ENCODE results near the gene ZNF511. TPM values are rescaled to one million over a fixed set of nuclear protein-coding genes. Genes with fewer than 3 reads are reported as not detected.

Gene ZNF511
- polyA plus RNA-seq, 1 donor from 2014 or later = 17.6 TPM

DNA sequence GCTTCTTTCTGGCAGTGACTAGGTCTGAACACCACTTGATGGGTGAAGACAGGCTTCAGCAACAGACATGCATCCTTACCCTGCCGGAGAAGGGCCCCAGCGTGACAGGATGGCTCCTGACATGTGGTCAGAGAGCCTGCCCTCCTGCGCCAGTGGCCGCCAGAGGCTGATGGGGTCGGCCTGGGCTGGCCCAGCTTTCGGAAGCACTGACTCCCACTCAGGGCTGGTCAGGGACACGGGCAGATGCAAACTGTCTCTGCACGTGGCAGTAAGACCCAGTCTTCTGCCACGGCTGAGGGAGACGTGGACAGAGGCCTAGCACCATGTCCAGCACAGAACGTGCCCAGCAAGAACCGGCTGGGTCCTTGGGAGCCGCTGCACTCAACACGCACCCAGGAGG is 10.2 kb upstream of the ZNF511 start:
- Histone ChIP-seq H3K4me2 (ENCODE audit: low read length) (no peak overlapping the region), H3F3A (ENCODE audit: insufficient read depth, low read length, poor library complexity, severe bottlenecking) (no peaks in the 10 kb centered on the region), H4K20me1 (ENCODE audit: insufficient read depth) (no peaks in the 10 kb centered on the region), H3K79me2 (replicated peaks; ENCODE audit: insufficient read depth, low read length) (no peaks in the 10 kb centered on the region), H3K9ac (ENCODE audit: low read length) (no peak overlapping the region), H3K36me3 (ENCODE audit: insufficient read depth, low read length) (no peaks in the 10 kb centered on the region), H3K4me3 (ENCODE audit: low read length) (no peak overlapping the region), H3K27me3 (ENCODE audit: insufficient read depth, low read depth, low read length) (no peaks in the 10 kb centered on the region), H3K9me2 (ENCODE audit: insufficient read depth, low read length) (no peaks in the 10 kb centered on the region), H3K9me3 (ENCODE audit: low read length) (no peaks in the 10 kb centered on the region), H3K27ac (ENCODE audit: low read length) (no peak overlapping the region), H2AFZ (ENCODE audit: low read depth, low read length) (no peak overlapping the region)
- TF ChIP-seq, protein P1, sequence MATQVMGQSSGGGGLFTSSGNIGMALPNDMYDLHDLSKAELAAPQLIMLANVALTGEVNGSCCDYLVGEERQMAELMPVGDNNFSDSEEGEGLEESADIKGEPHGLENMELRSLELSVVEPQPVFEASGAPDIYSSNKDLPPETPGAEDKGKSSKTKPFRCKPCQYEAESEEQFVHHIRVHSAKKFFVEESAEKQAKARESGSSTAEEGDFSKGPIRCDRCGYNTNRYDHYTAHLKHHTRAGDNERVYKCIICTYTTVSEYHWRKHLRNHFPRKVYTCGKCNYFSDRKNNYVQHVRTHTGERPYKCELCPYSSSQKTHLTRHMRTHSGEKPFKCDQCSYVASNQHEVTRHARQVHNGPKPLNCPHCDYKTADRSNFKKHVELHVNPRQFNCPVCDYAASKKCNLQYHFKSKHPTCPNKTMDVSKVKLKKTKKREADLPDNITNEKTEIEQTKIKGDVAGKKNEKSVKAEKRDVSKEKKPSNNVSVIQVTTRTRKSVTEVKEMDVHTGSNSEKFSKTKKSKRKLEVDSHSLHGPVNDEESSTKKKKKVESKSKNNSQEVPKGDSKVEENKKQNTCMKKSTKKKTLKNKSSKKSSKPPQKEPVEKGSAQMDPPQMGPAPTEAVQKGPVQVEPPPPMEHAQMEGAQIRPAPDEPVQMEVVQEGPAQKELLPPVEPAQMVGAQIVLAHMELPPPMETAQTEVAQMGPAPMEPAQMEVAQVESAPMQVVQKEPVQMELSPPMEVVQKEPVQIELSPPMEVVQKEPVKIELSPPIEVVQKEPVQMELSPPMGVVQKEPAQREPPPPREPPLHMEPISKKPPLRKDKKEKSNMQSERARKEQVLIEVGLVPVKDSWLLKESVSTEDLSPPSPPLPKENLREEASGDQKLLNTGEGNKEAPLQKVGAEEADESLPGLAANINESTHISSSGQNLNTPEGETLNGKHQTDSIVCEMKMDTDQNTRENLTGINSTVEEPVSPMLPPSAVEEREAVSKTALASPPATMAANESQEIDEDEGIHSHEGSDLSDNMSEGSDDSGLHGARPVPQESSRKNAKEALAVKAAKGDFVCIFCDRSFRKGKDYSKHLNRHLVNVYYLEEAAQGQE (IDR thresholded peaks at IDR 0.05; ENCODE audit: borderline replicate concordance) = no peak
- no peak for TF ChIP-seq MXI1 (conservative IDR thresholded peaks at IDR 0.05; ENCODE audit: poor library complexity, severe bottlenecking)
- TF ChIP-seq EZH2 (IDR thresholded peaks at IDR 0.05; ENCODE audit: borderline replicate concordance, insufficient read depth, low read length, poor library complexity, severe bottlenecking) = no peak

DNA sequence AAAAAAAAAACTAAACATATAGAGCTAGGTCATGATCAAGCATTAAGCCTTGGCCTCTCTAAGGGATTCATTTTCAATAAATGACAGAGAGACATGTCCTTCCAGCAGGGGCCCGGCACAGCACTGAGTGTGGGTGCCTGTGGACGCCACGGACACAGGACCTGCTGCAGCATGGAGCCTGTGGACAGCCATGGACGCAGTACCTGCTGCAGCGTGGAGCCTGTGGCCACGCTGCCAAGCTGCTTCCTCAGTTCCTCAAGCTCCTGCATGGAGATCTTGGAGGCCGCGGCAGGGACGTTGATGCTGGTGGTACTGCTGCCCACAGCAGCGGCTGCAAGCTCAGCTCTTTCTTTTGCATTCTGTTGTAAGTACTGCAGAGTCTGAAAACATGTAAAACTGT is 9.5 kb upstream of the ZNF511 start:
- Histone ChIP-seq H3K9me3 (ENCODE audit: low read length) (no peaks in the 10 kb centered on the region), H3K4me3 (ENCODE audit: low read length) (no peak overlapping the region), H3F3A (ENCODE audit: insufficient read depth, low read length, poor library complexity, severe bottlenecking) (no peaks in the 10 kb centered on the region), H3K27me3 (ENCODE audit: insufficient read depth, low read depth, low read length) (no peaks in the 10 kb centered on the region), H4K20me1 (ENCODE audit: insufficient read depth) (no peaks in the 10 kb centered on the region), H3K9me2 (ENCODE audit: insufficient read depth, low read length) (no peaks in the 10 kb centered on the region), H3K4me2 (ENCODE audit: low read length) (no peak overlapping the region), H3K27ac (ENCODE audit: low read length) (no peak overlapping the region), H3K79me2 (replicated peaks; ENCODE audit: insufficient read depth, low read length) (no peaks in the 10 kb centered on the region), H2AFZ (ENCODE audit: low read depth, low read length) (no peak overlapping the region), H3K36me3 (ENCODE audit: insufficient read depth, low read length) (no peaks in the 10 kb centered on the region), H3K9ac (ENCODE audit: low read length) (no peak overlapping the region)
- TF ChIP-seq SMC3 (conservative IDR thresholded peaks at IDR 0.05; ENCODE audit: poor library complexity) (no peak), EP300 (conservative IDR thresholded peaks at IDR 0.05; ENCODE audit: poor library complexity, severe bottlenecking) (no peak), EZH2 (IDR thresholded peaks at IDR 0.05; ENCODE audit: borderline replicate concordance, insufficient read depth, low read length, poor library complexity, severe bottlenecking) (no peak), RAD21 (conservative IDR thresholded peaks at IDR 0.05) (no peak), TAF1 (IDR thresholded peaks at IDR 0.05; ENCODE audit: low read depth) (no peak), MXI1 (conservative IDR thresholded peaks at IDR 0.05; ENCODE audit: poor library complexity, severe bottlenecking) (no peak), POLR2AphosphoS5 (IDR thresholded peaks at IDR 0.05) (no peak)
- TF ChIP-seq, protein P2, sequence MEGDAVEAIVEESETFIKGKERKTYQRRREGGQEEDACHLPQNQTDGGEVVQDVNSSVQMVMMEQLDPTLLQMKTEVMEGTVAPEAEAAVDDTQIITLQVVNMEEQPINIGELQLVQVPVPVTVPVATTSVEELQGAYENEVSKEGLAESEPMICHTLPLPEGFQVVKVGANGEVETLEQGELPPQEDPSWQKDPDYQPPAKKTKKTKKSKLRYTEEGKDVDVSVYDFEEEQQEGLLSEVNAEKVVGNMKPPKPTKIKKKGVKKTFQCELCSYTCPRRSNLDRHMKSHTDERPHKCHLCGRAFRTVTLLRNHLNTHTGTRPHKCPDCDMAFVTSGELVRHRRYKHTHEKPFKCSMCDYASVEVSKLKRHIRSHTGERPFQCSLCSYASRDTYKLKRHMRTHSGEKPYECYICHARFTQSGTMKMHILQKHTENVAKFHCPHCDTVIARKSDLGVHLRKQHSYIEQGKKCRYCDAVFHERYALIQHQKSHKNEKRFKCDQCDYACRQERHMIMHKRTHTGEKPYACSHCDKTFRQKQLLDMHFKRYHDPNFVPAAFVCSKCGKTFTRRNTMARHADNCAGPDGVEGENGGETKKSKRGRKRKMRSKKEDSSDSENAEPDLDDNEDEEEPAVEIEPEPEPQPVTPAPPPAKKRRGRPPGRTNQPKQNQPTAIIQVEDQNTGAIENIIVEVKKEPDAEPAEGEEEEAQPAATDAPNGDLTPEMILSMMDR (IDR thresholded peaks at IDR 0.05; ENCODE audit: poor library complexity, severe bottlenecking) = no peak
- TF ChIP-seq, protein P1 (IDR thresholded peaks at IDR 0.05; ENCODE audit: borderline replicate concordance) = no peak

Data from neural cell (in vitro differentiated cells).